CD4-positive, alpha-beta T cell treated with Interleukin-17A for 4 hours (primary cell): ENCODE results near the gene CPA4.
"Not testable (repeated sequence)": the region's sequence is repeated elsewhere in the genome, so short reads cannot be mapped to it uniquely, and the experiment has no call there.

ENCODE experiments used
- DNase-seq: peaks from one replicate; pipeline ENCODE4 v3.0.0-alpha.2; 2020; ENCODE audit warnings: mixed read lengths

The CPA4 gene

DNA sequence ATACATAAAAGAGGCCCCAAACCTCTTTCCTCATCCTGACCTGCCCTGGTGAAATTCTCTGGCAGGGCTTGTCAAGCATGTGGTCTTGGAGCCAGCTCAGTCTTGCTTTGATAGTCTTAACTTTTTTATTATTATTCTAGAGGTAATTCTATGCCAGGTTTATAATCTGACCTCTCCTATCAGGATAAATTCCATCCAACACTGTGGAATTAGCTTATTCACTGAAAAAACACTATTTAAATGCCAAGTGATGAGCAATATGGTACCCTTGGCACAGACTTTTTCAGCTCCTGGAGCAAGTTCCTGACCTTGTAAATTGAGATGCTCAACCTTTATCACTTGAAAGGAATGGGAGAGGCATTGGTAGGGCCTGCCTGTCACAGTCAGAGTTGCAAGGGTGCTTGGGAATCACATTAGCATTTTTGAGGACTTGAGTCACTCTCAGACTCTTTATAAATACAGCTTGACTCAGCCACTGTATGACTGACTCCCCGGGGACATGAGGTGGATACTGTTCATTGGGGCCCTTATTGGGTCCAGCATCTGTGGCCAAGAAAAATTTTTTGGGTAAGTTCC is at the start of gene CPA4:
TSS of gene CPA4 (plus strand) at position 480 of the 576 bp plus-strand sequence. CDS start at position 500, 20 bp downstream.
- DNase-seq, result no peak

GRCh38 chr7:130243486-130243885 is 49.5 kb upstream of the CPA4 start:
- not testable (repeated sequence) for DNase-seq

GRCh38 chr7:130246491-130246890 is 46.5 kb upstream of the CPA4 start:
- DNase-seq, result not testable (repeated sequence)

- not testable (repeated sequence) for DNase-seq
Measured at GRCh38 chr7:130248842-130249241, 44.1 kb upstream of the CPA4 start.

DNA sequence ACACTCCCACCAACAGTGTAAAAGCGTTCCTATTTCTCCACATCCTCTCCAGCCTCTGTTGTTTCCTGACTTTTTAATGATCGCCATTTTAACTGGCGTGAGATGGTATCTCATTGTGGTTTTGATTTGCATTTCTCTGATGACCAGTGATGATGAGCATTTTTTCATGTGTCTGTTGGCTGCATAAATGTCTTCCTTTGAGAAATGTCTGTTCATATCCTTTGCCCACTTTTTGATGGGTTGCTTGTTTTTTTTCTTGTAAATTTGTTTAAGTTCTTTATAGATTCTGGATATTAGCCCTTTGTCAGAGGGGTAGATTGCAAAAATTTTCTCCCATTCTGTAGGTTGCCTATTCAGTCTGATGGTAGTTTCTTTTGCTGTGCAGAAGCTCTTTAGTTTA is 43.3 kb upstream of the CPA4 start:
- DNase-seq, result not testable (repeated sequence)

GRCh38 chr7:130254555-130254954 is 38.4 kb upstream of the CPA4 start:
- DNase-seq, result no peak

DNA sequence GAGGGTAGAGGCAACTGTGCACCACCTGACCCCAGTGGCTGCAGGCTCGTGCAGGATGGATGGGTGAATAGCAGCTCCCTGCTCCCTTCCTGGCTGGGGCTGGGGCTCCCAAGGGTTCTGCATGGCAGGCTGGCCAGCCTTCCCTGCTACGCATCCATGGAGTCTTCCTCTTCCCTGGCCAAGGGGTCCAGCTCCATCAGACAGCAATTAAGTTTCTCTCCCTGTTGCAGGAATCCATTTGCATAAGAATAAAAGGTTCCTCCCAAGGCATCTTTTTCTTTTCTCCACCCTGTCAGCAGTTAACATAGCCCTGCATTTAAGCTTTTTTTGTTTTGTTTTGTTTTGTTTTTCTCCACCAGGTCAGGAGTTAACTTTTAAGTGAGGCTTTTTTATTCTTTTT is 36.3 kb upstream of the CPA4 start:
- DNase-seq, result no peak

- no peak for DNase-seq
Measured at GRCh38 chr7:130258494-130259078, 34.4 kb upstream of the CPA4 start.

GRCh38 chr7:130262448-130262847 is 30.5 kb upstream of the CPA4 start:
- DNase-seq, result no peak

GRCh38 chr7:130263130-130263529 is 29.8 kb upstream of the CPA4 start:
- no peak for DNase-seq

- DNase-seq, result no peak
Measured at GRCh38 chr7:130266258-130266960, 26.6 kb upstream of the CPA4 start, which contains the start of gene CPA2. Gene CPA2, plus strand, starts transcription at chr7:130266863. Its CDS starts 19 bp downstream, at chr7:130266882.

GRCh38 chr7:130266961-130267321 is 26.0 kb upstream of the CPA4 start:
- DNase-seq, result no peak

DNA sequence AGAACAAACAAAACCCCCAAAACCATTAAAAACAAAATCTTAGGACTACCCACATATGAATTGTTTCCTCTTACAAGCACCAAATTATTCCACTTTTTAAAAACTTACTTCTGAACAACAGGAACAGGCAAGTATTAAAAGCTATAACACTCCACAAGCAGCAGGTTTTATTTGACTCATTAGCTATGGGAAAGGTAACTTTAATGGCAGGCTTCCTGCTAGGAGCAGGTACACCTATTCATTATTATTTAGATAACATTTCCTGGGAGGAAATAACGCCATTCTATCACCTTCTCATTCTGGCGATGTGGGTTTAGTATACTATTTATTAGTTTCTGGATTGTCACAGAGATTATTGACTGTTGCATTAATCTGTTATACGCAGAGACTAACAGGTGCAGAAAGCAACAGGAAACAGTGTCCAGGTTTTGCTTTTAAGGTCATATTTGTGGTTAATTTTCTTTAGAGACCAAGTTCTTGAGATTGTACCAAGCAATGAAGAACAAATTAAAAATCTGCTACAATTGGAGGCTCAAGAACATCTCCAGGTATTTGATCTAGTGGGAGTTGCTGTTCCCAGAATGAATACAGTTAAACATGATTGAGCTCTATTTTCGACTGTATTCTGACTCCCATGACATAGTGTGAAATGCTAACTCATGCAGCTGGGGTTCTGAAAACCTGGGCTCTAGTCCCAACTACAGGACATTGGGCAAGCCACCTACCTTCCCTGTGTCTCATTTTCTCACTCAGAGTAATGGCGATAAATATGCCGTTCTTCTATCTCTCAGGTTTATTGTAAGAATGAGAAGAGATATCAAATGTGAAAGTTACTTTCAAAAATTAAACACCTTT is 24.3 kb upstream of the CPA4 start:
- no peak for DNase-seq

GRCh38 chr7:130269318-130269694 is 23.7 kb upstream of the CPA4 start:
- no peak for DNase-seq

DNA sequence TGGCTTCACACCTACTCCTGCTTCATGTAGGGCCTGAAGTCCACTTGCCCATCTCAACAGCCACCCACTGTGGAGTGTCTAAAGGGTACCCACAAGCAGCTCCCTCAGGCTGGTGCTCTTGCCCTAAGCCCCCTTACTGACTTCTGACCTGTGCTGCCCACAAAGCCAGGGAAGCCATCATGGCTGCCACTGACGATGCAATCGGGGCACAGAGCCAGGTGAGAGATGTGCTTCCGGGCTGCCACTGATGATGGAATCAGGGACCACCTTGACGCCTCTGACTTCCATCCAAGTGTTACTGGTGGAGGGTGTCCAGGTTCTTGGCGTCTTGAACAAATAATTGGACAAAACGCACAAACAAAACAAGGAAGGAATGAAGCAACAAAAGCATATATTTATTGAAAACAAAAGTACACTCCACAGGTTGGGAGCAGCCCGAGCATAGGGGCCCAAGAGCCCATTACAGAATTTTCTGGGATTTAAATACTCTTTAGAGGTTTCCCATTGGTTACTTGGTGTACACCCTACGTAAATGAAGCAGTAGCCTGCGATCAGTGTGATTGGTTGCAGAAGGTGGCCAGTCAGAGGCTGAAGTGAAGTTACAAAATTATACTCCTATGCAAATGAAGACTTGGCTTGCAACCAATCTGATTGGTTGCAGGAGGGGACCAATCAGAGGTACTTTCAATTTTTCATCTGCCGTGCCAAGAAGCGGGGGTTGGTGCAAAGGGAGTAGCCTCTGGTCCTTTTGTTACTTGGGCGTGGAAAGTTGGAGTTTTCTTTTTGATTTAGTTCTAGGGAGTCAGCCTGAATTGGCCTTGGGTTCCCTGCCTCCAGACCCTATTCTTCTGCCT is 21.8 kb upstream of the CPA4 start:
- DNase-seq, result no peak

DNA sequence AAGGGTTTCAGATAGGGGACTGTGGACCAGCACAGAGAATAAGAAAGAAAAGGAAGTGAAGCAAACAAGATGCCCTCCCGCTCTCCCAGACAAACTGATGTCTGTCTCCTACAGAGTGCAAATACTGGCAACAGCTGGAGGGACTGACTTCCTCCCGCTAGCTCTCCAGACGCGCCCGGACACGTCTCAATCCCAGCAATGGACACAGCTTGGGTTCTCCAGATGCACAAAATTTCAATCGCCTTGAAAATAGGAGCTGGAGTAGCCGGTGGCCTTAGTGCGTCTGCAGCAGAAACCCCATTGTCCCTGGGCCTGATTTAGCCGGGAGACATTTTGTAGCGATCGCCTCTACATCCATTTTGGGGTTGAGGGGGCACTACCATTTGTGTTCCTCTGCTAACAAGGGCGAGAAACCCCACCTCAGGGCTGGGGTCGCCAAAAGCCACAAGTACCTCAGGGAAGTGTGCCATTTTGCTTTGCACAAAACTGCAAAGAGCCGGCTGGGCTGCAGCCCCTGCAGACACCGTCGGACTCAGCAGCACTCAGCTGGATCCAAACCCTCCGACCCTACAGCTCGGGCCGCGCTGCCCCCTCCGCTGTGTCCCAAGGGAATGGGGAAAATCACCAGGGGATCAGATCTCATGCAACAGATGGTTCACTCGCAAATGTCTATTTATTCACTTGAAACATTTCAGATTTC is 20.4 kb upstream of the CPA4 start:
- DNase-seq, result no peak

- peak; percentile 22 for DNase-seq
Measured at GRCh38 chr7:130273081-130273932, 19.7 kb upstream of the CPA4 start.

DNA sequence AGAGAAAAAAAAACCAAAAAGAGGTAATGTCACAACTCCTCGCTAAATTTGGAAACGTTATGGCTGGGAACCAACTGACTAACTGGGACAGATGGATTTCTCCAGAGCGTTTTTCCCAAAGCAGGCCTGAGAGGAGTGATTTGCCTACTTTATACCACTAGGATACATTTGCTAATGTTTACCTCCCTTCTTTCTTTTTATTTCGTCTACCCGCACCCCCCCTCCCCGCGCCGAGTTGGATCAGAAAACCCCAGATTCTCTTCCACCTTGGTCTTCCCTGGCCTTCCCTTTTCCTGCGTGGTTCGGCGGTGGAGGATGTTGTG is 19.1 kb upstream of the CPA4 start:
- DNase-seq, result no peak

- DNase-seq, result no peak
Measured at GRCh38 chr7:130274296-130274695, 18.7 kb upstream of the CPA4 start.

GRCh38 chr7:130274983-130275591 is 17.9 kb upstream of the CPA4 start:
- DNase-seq, result no peak
